ENCODE measurements around the gene HBE1.
A peak's percentile ranks its signal among the peaks of the same experiment; 100 is the strongest.

The HBE1 gene

GRCh38 chr11:5282628-5283027 lies 12.9 kb upstream of the HBE1 start:
- no peak overlapping the region for H3K18ac ChIP-seq (ENCODE audit: low read depth in 1 of 2, low read length in 2 of 2)
- H2BK120ac ChIP-seq (ENCODE audit: low read depth, low read length) = no peak overlapping the region
- no peaks in the 10 kb centered on the region for H3K79me1 ChIP-seq (replicated peaks; ENCODE audit: low read length, poor library complexity, severe bottlenecking)
- no peak overlapping the region for H2AFZ ChIP-seq (ENCODE audit: low read depth, low read length)
- H3K36me3 ChIP-seq (ENCODE audit: control insufficient read depth in 1 of 2, insufficient read depth in 2 of 2, low read depth in 1 of 2, low read length in 2 of 2) = no peaks in the 10 kb centered on the region
- H3K4me3 ChIP-seq (ENCODE audit: insufficient read depth in 1 of 2, low read depth in 1 of 2, low read length in 2 of 2) = no peak overlapping the region
- H3K4ac ChIP-seq (ENCODE audit: low read depth in 1 of 2, low read length in 2 of 2) = no peak overlapping the region
- H3K27me3 ChIP-seq (ENCODE audit: control insufficient read depth in 1 of 2, insufficient read depth in 1 of 2, low read length in 2 of 2) = no peaks in the 10 kb centered on the region
- no peak for DNase-seq
- H4K91ac ChIP-seq (ENCODE audit: low read length) = no peak overlapping the region
- H3K9ac ChIP-seq (ENCODE audit: low read length) = no peak overlapping the region
- no peak overlapping the region for H3K4me2 ChIP-seq (ENCODE audit: low read length, poor library complexity, severe bottlenecking)
- no peak overlapping the region for H4K8ac ChIP-seq (ENCODE audit: low read length)
- 79% methylated on average over 2 of the region's 2 CpGs for WGBS
- no peaks in the 10 kb centered on the region for H3K9me3 ChIP-seq (ENCODE audit: control insufficient read depth, low read length)
- peaks cover 3% of the 10 kb centered on the region for H3K4me1 ChIP-seq (ENCODE audit: control insufficient read depth, insufficient read depth, low read depth, low read length)
- H3K14ac ChIP-seq (ENCODE audit: low read length in 2 of 2) = no peak overlapping the region
- H2BK5ac ChIP-seq (ENCODE audit: low read depth, low read length, poor library complexity, severe bottlenecking) = no peak overlapping the region
- H2AK5ac ChIP-seq (ENCODE audit: low read length, severe bottlenecking) = no peak overlapping the region
- no peak overlapping the region for H3K27ac ChIP-seq (ENCODE audit: low read length, poor library complexity, severe bottlenecking)
- no peak overlapping the region for H3K23ac ChIP-seq (ENCODE audit: low read length in 2 of 2)
- H2BK12ac ChIP-seq (ENCODE audit: low read length in 2 of 2) = no peak overlapping the region
- H2BK15ac ChIP-seq (ENCODE audit: low read depth, poor library complexity, severe bottlenecking) = no peak overlapping the region

- no peak overlapping the region for H2BK15ac ChIP-seq (ENCODE audit: low read depth, poor library complexity, severe bottlenecking)
- no peaks in the 10 kb centered on the region for H3K9me3 ChIP-seq (ENCODE audit: control insufficient read depth, low read length)
- H4K91ac ChIP-seq (ENCODE audit: low read length) = no peak overlapping the region
- no peak overlapping the region for H3K23ac ChIP-seq (ENCODE audit: low read length in 2 of 2)
- no peak overlapping the region for H3K9ac ChIP-seq (ENCODE audit: low read length)
- H2BK12ac ChIP-seq (ENCODE audit: low read length in 2 of 2) = peak overlapping the region in 1 of 2 experiments; percentile 68
- H3K4me2 ChIP-seq (ENCODE audit: low read length, poor library complexity, severe bottlenecking) = no peak overlapping the region
- H3K79me1 ChIP-seq (replicated peaks; ENCODE audit: low read length, poor library complexity, severe bottlenecking) = no peaks in the 10 kb centered on the region
- H3K36me3 ChIP-seq (ENCODE audit: control insufficient read depth in 1 of 2, insufficient read depth in 2 of 2, low read depth in 1 of 2, low read length in 2 of 2) = no peaks in the 10 kb centered on the region
- H3K4me3 ChIP-seq (ENCODE audit: insufficient read depth in 1 of 2, low read depth in 1 of 2, low read length in 2 of 2) = no peak overlapping the region
- no peak overlapping the region for H2AFZ ChIP-seq (ENCODE audit: low read depth, low read length)
- no peaks in the 10 kb centered on the region for H3K27me3 ChIP-seq (ENCODE audit: control insufficient read depth in 1 of 2, insufficient read depth in 1 of 2, low read length in 2 of 2)
- H2AK5ac ChIP-seq (ENCODE audit: low read length, severe bottlenecking) = peak overlapping the region; percentile 5
- peak overlapping the region in 1 of 2 experiments; percentile 63 for H3K4ac ChIP-seq (ENCODE audit: low read depth in 1 of 2, low read length in 2 of 2)
- no peak overlapping the region for H3K14ac ChIP-seq (ENCODE audit: low read length in 2 of 2)
- DNase-seq = no peak
- H3K27ac ChIP-seq (ENCODE audit: low read length, poor library complexity, severe bottlenecking) = no peak overlapping the region
- no peak overlapping the region for H3K18ac ChIP-seq (ENCODE audit: low read depth in 1 of 2, low read length in 2 of 2)
- H4K8ac ChIP-seq (ENCODE audit: low read length) = no peak overlapping the region
- no peak overlapping the region for H2BK120ac ChIP-seq (ENCODE audit: low read depth, low read length)
- peaks cover 3% of the 10 kb centered on the region for H3K4me1 ChIP-seq (ENCODE audit: control insufficient read depth, insufficient read depth, low read depth, low read length)
- no peak overlapping the region for H2BK5ac ChIP-seq (ENCODE audit: low read depth, low read length, poor library complexity, severe bottlenecking)
These were observed 11.9 kb upstream of the HBE1 start for GRCh38 chr11:5281596-5281995.

DNA sequence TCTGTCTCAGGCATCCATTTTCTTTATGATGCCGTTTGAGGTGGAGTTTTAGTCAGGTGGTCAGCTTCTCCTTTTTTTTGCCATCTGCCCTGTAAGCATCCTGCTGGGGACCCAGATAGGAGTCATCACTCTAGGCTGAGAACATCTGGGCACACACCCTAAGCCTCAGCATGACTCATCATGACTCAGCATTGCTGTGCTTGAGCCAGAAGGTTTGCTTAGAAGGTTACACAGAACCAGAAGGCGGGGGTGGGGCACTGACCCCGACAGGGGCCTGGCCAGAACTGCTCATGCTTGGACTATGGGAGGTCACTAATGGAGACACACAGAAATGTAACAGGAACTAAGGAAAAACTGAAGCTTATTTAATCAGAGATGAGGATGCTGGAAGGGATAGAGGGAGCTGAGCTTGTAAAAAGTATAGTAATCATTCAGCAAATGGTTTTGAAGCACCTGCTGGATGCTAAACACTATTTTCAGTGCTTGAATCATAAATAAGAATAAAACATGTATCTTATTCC lies 10.9 kb upstream of the HBE1 start:
- 0% methylated on average over 3 of the region's 3 CpGs for WGBS
- Histone ChIP-seq H3K4me1 (ENCODE audit: control insufficient read depth, insufficient read depth, low read depth, low read length) (peaks cover 3% of the 10 kb centered on the region), H3K18ac (ENCODE audit: low read depth in 1 of 2, low read length in 2 of 2) (no peak overlapping the region), H3K36me3 (ENCODE audit: control insufficient read depth in 1 of 2, insufficient read depth in 2 of 2, low read depth in 1 of 2, low read length in 2 of 2) (no peaks in the 10 kb centered on the region), H3K79me1 (replicated peaks; ENCODE audit: low read length, poor library complexity, severe bottlenecking) (no peaks in the 10 kb centered on the region), H3K9me3 (ENCODE audit: control insufficient read depth, low read length) (no peaks in the 10 kb centered on the region), H2BK15ac (ENCODE audit: low read depth, poor library complexity, severe bottlenecking) (no peak overlapping the region), H3K27me3 (ENCODE audit: control insufficient read depth in 1 of 2, insufficient read depth in 1 of 2, low read length in 2 of 2) (no peaks in the 10 kb centered on the region), H2BK12ac (ENCODE audit: low read length in 2 of 2) (no peak overlapping the region), H2AFZ (ENCODE audit: low read depth, low read length) (no peak overlapping the region), H4K8ac (ENCODE audit: low read length) (no peak overlapping the region), H4K91ac (ENCODE audit: low read length) (no peak overlapping the region), H2BK120ac (ENCODE audit: low read depth, low read length) (no peak overlapping the region), H3K4me2 (ENCODE audit: low read length, poor library complexity, severe bottlenecking) (no peak overlapping the region), H3K27ac (ENCODE audit: low read length, poor library complexity, severe bottlenecking) (no peak overlapping the region), H3K9ac (ENCODE audit: low read length) (peak overlapping the region; percentile 10), H2AK5ac (ENCODE audit: low read length, severe bottlenecking) (no peak overlapping the region), H3K14ac (ENCODE audit: low read length in 2 of 2) (no peak overlapping the region), H3K4ac (ENCODE audit: low read depth in 1 of 2, low read length in 2 of 2) (no peak overlapping the region), H3K23ac (ENCODE audit: low read length in 2 of 2) (no peak overlapping the region), H2BK5ac (ENCODE audit: low read depth, low read length, poor library complexity, severe bottlenecking) (no peak overlapping the region), H3K4me3 (ENCODE audit: insufficient read depth in 1 of 2, low read depth in 1 of 2, low read length in 2 of 2) (no peak overlapping the region)
- DNase-seq = peak; percentile 99

DNA sequence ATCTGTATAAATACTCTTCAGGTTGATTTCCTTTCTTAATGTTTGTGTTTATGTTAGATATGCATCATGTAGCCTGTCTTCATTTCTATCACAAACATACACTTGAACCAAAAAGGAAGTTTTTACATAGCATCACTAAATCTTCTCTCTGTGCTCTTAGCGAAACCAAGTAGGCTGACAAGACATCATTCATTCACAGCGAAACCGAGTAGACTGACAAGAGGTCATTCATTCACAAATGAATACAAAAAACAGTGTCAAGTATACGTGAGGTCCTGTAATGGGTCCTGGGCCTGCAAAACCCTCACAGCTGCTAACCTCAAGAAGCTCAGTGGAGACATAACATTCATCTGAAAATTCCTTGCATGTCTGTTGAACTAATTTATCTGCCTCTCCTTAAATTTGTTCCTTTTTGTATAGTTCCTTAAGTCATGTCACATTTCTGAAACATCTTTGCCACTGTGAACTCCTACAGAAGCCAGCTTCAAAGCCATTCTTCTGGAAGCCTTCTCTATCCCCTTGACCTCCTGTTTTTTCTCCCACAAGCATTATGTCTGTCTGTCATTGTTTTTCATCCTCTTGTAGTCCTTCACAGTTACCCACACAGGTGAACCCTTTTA lies 9.8 kb upstream of the HBE1 start:
- DNase-seq = no peak
- Histone ChIP-seq H3K14ac (ENCODE audit: low read length in 2 of 2) (no peak overlapping the region), H2BK120ac (ENCODE audit: low read depth, low read length) (no peak overlapping the region), H4K8ac (ENCODE audit: low read length) (no peak overlapping the region), H3K36me3 (ENCODE audit: control insufficient read depth in 1 of 2, insufficient read depth in 2 of 2, low read depth in 1 of 2, low read length in 2 of 2) (no peaks in the 10 kb centered on the region), H2BK5ac (ENCODE audit: low read depth, low read length, poor library complexity, severe bottlenecking) (no peak overlapping the region), H3K9ac (ENCODE audit: low read length) (no peak overlapping the region), H2AFZ (ENCODE audit: low read depth, low read length) (no peak overlapping the region), H3K9me3 (ENCODE audit: control insufficient read depth, low read length) (no peaks in the 10 kb centered on the region), H2BK15ac (ENCODE audit: low read depth, poor library complexity, severe bottlenecking) (no peak overlapping the region), H3K27ac (ENCODE audit: low read length, poor library complexity, severe bottlenecking) (no peak overlapping the region), H3K4me2 (ENCODE audit: low read length, poor library complexity, severe bottlenecking) (no peak overlapping the region), H3K27me3 (ENCODE audit: control insufficient read depth in 1 of 2, insufficient read depth in 1 of 2, low read length in 2 of 2) (no peaks in the 10 kb centered on the region), H3K18ac (ENCODE audit: low read depth in 1 of 2, low read length in 2 of 2) (peak overlapping the region; percentile 67 to 68), H3K4me3 (ENCODE audit: insufficient read depth in 1 of 2, low read depth in 1 of 2, low read length in 2 of 2) (no peak overlapping the region), H3K4ac (ENCODE audit: low read depth in 1 of 2, low read length in 2 of 2) (peak overlapping the region in 1 of 2 experiments; percentile 47), H3K79me1 (replicated peaks; ENCODE audit: low read length, poor library complexity, severe bottlenecking) (no peaks in the 10 kb centered on the region), H3K23ac (ENCODE audit: low read length in 2 of 2) (no peak overlapping the region), H2BK12ac (ENCODE audit: low read length in 2 of 2) (peak overlapping the region; percentile 41 to 77), H4K91ac (ENCODE audit: low read length) (no peak overlapping the region), H3K4me1 (ENCODE audit: control insufficient read depth, insufficient read depth, low read depth, low read length) (peaks cover 3% of the 10 kb centered on the region), H2AK5ac (ENCODE audit: low read length, severe bottlenecking) (no peak overlapping the region)
- 26% methylated on average over 4 of the region's 4 CpGs for WGBS
